Gastroesophageal sphincter (tissue), 3 donors: ENCODE results near the gene BIRC2.

ENCODE experiments used
- CTCF ChIP-seq, 4 experiments: fragments of 200-600 bp in 2 of 4; fragments of 450-650 bp in 2 of 4; sonication (generic) in 1 of 4; IDR thresholded peaks; one replicate each; pipeline ENCODE4 v1.5.1; 2017 to 2019; ENCODE audit warnings: antibody characterized with exemption in 4 of 4, mild to moderate bottlenecking in 2 of 4, moderate library complexity in 2 of 4
- POLR2AphosphoS5 ChIP-seq: sonication (generic); formaldehyde crosslinking; IDR thresholded peaks from one replicate; pipeline ENCODE4 v1.6.1; 2017; ENCODE audit warnings: antibody characterized with exemption

DNA sequence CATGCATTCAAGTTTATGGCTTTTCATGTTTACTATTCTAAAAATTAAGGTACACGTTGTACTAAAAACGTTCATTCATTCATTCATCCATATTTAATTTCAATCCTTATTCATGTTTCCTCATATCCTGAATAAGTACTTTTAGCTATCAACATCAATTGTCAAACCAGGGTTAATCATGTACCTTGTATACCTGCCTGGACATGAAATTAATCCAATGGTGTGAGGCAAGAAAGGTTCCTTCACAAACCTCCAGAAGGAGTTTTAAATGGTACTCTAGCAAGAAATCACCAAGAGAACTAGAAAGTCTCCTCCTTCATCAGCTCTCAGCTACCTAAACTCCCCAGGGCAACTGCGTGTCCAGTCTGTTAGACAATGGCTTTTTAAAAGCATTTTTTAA is 72.2 kb downstream of the BIRC2 start:
- TF ChIP-seq CTCF (IDR thresholded peaks at IDR 0.05): no peak
- TF ChIP-seq POLR2AphosphoS5: no peak
